Effector CD4-positive, alpha-beta T cell (primary cell): Measurements from ENCODE around the gene HOXB6.

Experiments used
- DNase-seq: peaks from one replicate; pipeline ENCODE4 v3.0.0-alpha.2; 2020

HOXB6 gene

GRCh38 chr17:48609033-48609432 is 4.2 kb upstream of the HOXB6 start:
- DNase-seq = no peak

DNA sequence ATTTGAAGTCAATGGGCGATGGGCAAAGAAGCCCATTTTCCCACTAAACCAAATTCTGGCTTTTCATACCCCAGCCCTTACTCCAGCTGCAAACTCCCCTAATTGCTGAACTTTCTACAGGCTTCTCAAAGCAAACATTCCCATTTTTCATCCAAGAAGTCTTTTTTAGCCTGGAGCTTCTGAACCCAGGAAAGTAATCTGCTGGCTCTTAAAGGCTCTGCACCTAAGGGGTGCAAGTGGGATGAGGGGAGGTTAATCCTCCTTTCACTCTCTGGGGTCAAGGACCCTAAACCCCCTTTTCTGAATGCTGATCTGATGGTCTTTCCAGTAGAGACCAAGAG is 3.7 kb upstream of the HOXB6 start:
- no peak for DNase-seq

- no peak for DNase-seq
These were observed 2.3 kb upstream of the HOXB6 start for GRCh38 chr17:48606892-48607614.

DNA sequence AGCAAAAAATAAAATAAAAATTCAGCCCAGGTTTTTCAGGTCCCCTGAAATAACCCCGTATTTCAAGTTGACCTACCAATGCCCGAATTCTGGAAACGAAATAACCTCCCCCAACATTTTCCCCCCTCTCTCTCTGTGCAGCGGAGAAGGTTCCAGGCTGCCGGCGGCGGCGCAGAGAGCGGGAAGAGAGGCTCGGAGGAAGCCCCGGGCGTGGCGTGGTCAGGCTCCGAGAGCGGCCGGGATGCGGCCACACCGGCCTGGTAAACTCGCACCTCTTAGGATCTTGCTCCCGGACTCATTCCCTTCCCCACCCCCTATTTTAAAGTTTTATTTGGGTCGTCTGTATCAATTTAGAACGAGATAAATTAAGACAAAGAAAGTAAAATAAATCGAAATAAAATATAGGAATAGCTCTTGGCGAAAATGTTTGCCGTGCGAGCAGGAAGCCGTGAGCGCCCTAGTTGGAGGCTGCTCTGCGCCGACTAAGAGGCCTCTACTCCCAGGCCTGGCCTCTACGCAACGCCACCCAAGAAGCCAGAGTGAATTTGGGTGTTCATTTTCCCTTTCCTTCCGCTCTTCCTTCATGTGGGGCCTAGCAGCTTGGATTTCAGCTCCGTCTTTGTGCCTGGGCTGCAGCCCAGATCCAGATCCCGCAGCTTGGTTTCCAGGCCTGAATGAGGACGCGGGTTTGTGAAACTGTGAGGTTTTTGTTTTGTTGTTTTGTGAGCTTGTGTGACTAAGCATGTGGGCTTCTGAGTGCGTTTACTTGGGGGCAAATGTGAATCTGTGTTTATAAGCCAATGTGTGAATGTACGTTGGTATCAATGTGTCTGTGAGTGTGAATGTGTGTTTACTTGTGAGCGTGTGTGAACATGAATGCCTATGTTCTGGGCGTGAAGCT is 1.5 kb upstream of the HOXB6 start:
- no peak for DNase-seq

DNA sequence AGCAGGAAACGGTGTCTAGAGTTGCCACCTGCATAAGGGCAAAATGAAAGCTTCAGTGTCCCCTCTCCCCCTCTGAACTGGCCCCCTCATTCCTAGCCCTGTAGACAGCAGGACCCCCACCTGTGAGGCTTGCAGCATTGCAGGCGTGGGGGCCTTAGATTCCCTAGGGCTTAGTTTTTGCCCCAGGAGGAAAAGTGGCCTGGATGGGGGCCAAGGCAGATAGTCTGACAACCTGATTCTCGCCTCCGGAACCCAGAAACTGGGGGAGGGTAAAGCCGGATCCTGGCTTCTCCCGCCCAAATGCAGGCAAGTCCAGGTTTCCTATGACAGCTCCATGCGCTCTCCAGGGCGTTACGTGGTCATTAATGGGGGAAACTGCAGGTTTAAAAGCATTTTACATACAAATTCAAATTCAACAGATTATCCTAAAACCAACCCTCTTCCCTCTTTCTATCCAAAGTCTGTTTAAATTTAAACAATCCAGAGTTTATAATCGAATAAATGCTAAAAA is 678 bp upstream of the HOXB6 start:
- no peak for DNase-seq

DNA sequence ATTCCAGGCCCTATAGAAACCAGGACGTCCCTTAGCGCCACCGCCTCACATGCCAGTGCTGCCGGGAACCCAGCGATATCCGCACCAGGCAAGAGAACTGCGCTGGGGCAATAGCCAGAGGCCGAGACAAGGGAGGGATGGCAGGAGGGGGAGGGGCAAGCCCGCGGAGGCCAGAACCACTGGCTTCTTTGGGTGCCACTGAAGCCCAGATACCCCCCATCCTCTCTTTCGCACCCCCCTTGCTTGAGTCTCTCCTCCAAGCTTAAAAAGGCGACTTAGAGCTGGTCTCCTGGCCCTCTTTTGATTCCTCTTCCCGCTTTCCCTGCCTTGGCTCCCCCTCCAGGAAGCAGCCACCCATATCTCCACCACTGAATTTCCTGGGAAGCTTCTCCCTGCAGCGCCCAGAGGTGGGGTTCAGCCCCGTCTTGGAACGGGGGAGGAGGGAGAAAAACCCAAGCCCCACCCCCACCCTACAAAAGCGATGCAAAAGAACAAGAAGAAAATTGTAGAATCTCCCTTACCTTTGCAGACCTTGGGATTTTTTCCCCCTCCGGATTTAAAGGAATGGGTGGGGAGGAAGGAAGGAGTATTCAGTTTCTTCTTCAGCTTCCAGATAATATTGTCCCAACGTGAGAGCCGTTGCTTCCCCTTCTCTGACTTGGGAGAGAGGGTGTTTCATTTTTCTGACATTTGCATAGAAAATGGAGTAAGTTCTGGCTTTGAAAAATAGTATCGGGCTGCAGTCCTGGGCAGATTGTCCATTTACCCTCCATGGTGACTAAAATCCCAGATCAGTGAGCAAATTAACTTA is 622 bp downstream of the HOXB6 start:
- DNase-seq = no peak

GRCh38 chr17:48601539-48602425 is 3.0 kb downstream of the HOXB6 start:
- no peak for DNase-seq

DNA sequence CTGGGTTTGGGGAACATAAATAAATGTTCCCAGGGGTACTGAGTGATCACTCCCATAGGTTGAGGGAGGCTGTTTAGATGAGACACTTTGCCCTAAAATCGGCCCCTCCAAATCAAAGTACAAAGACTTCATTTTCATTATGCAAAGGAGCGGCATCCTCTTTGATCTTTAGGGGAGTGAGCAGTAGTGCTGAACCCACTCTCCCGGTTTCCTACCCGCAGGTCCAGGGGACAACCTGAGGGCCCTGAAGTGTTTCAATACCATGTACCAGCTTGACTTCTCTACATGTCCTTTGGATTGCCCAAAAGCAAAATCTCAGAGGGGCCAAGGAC is 3.6 kb downstream of the HOXB6 start:
- no peak for DNase-seq

GRCh38 chr17:48600244-48601098 is 4.3 kb downstream of the HOXB6 start:
- DNase-seq = no peak

- no peak for DNase-seq
These were observed 5.4 kb downstream of the HOXB6 start for GRCh38 chr17:48599354-48599753.

GRCh38 chr17:48598736-48599135 is 6.0 kb downstream of the HOXB6 start:
- DNase-seq = no peak

DNA sequence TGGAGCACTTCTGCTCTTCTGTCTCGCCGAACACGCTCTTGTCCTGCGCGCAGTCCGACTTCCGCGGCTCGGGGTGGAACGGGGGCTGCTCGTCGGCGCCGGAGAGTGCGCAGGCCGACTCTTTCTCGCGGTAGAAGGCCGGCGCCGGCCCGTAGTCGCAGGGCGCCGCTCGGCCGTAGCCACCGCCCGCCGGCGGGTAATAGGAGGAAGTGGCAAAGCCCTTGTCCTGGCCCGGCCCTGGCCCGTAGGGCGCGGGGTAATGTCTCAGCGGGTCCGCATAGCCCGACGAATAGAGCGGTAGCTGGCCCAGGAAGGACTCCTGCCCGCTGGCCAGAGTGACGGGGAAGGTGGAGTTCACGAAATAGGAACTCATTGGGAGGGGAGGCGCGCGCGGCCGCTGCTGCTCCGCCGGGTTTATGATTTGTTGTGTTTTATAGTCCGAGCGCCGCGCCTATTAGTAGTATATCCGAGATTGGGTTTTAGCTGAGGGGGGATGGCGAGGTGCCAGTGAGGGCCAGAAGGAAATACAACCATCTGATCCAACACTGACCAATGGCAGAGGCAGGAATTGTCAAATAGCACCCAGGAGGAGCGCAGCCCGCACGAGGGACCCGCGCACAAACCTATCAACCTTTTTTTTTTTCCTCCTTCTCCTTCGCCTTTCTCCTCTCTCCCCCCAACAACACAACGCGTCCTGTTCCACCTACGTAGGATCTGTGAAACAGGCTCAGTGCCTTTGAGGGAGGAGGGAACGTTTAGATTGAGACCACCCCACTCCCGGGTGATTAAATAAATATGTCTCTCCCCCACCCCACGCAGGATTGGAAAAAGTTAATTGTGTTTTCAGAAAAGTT is 6.8 kb downstream of the HOXB6 start:
- no peak for DNase-seq

GRCh38 chr17:48597528-48597777 is 7.3 kb downstream of the HOXB6 start:
- DNase-seq = no peak

GRCh38 chr17:48596735-48597527 is 7.9 kb downstream of the HOXB6 start:
- no peak for DNase-seq

DNA sequence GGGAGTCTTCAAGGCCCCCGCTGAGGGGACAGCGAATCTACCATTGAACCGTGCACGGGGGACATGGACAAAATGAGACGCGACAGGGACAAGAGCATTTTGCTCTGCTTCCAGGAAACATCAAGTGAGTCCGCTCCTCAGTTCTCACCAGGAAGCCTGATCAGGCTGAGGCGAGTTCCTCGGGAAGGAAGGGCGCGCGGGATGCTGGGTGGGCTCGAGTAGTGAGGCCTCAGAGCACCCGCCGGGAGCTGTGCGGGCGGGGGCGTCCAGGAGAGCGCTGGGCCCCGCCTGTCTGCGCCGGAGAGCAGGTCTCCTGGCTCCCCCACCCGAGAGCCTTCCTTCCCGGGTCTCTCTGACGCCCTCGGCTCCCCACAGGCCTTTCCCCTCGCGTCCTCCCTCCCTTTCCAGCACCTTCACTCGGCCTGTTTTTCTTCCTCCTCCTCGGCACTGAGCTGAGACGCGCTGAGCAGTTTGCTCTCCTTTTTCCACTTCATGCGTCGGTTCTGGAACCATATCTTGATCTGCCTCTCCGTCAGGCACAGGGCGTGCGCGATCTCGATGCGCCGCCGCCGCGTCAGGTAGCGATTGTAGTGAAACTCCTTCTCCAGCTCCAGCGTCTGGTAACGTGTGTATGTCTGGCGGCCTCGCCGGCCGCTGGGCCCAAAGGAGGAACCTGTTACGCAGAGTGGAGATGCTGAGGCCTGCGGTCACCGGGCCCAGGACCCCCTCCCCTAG is 8.6 kb downstream of the HOXB6 start:
- DNase-seq = no peak

- no peak for DNase-seq
These were observed 9.3 kb downstream of the HOXB6 start for GRCh38 chr17:48595278-48595999.

DNA sequence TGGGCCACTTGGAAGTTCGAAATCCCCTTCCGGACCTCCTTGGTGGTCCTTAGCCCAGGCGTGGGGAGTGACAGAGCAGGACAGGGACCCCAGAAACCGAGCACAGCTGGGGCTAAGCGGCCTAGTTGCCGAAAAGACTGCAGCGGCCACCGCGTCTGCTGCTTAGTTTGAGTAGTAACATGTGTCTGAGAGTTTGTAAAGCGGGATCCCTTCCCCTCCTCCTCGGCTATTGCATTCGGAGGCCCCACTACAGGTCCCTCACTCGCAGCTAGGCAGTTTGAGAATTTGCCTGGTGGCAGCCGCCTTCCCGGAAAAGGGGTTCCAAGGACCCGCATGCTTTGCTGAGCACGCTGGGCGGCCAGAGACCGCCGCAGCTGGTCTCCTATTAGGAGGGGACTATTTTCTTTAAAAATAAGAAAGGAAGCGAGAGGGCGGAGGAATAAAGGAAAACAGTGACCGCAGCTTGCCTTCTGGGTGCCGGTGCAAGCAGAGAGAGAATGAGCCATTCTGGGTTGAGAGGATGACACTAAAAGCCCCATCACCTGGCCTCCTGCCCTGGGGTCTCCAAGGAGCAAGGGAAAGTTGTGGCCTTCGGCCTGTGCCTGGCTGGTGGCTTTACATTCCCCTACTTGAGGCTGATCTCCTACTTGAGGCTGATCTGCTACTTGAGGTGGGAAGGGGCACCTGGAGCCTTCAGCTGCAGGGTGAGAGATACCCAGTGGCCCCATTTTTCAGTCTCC is 10.1 kb downstream of the HOXB6 start:
- no peak for DNase-seq
